ENCODE data around the gene CDH23. TPM values are rescaled to one million over a fixed set of nuclear protein-coding genes. Genes with fewer than 3 reads are reported as not detected.

CDH23 gene
- total and polyA plus RNA-seq, 10 of the 15 experiments (the other 5 are each of a cell fraction or from before 2014, with no cell fraction given) = 0.09 to 0.40 (median 0.15) TPM; not detected in 1

DNA sequence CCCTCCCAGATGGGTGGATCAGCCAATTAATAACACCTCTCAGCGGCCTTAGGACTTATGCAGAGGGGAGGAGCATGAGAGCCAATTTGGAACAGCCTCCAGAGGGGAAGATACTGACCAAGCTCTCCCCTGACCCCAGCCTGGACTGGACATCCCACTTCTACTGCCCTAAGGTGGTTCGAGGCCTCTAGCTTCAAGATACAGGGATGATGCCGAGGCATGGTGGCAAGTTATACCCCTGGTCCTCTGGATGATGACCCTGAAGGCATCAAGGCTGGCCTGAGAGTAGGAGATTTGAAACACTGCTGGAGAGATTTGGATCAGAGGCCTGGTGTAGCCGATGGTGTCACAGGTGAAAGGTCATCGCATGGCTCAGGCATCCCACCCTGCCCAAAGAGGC is 3.2 kb downstream of the CDH23 start:
- ChIA-PET POLR2A (no interaction called here), RAD21 (ENCODE audit: unreplicated experiment) (interaction anchor here (1.2 to 1.4 kb wide), 2 partner anchors 80 to 81 kb away, joined by 3 to 5 read pairs; partner anchors contain the start of gene SLC29A3), SMC1A (ENCODE audit: uncharacterized antibody, unreplicated experiment) (no interaction called here), CTCF (interaction anchor here (0.8 to 3.6 kb wide), 3 partner anchors 23 to 374 kb away, joined by 3 to 13 read pairs (median 4); partner anchors contain the start of gene SLC29A3)
- ATAC-seq = no peak
- no peak overlapping the region for H2AFZ ChIP-seq (ENCODE audit: control insufficient read depth, low read depth, low read length)
- H3K9me3 ChIP-seq (replicated peaks; ENCODE audit: control insufficient read depth, insufficient read depth, low read length) = no peaks in the 10 kb centered on the region
- no peaks in the 10 kb centered on the region for H3K79me2 ChIP-seq (ENCODE audit: control insufficient read depth, insufficient read depth, low read length)
- H3K36me3 ChIP-seq (ENCODE audit: control insufficient read depth in 2 of 2, insufficient read depth in 2 of 2, low read length in 1 of 2) = no peaks in the 10 kb centered on the region
- peaks cover 20 to 21% of the 10 kb centered on the region in 2 experiments for H3K27me3 ChIP-seq (replicated peaks in 1 of 2; ENCODE audit: control insufficient read depth in 2 of 2, insufficient read depth in 2 of 2, low read length in 1 of 2)
- no peak overlapping the region for H3K4me2 ChIP-seq (ENCODE audit: control insufficient read depth, insufficient read depth)
- no peak for DNase-seq (ENCODE audit: low read depth, low spot score)
- no peaks in the 10 kb centered on the region for H4K20me1 ChIP-seq (ENCODE audit: control insufficient read depth, insufficient read depth)
- no peak overlapping the region for H3K27ac ChIP-seq (ENCODE audit: control insufficient read depth, insufficient read depth)
- in situ Hi-C loops (cut with MboI) = no loop called here
- intact Hi-C loops (cut with micrococcal nuclease; ENCODE audit: unreplicated experiment) = no loop called here
- FAIRE-seq = no peak
- TF ChIP-seq ATF2 (IDR thresholded peaks at IDR 0.05; ENCODE audit: low read length) (no peak), CHD1 (IDR thresholded peaks at IDR 0.05; ENCODE audit: low read depth, low read length) (no peak), EP300 (IDR thresholded peaks at IDR 0.05; ENCODE audit: borderline replicate concordance in 1 of 2, control insufficient read depth in 1 of 2, low read depth in 2 of 2, low read length in 2 of 2) (no peak), E2F4 (IDR thresholded peaks at IDR 0.05; ENCODE audit: low read depth, low read length) (no peak), PAX5 (IDR thresholded peaks at IDR 0.05; ENCODE audit: borderline replicate concordance, low read depth, low read length) (no peak), E4F1 (IDR thresholded peaks at IDR 0.05; ENCODE audit: borderline replicate concordance, partially characterized antibody) (no peak), HDGF (IDR thresholded peaks at IDR 0.05) (no peak), MEF2B (IDR thresholded peaks at IDR 0.05; ENCODE audit: partially characterized antibody, poor library complexity, severe bottlenecking) (no peak), ETV6 (conservative IDR thresholded peaks at IDR 0.05 in 1 of 2, IDR thresholded peaks at IDR 0.05 in 1 of 2; ENCODE audit: borderline replicate concordance in 1 of 2, low read depth in 1 of 2) (no peak), CBFB (IDR thresholded peaks at IDR 0.05; ENCODE audit: low read depth) (no peak), GATAD2B (conservative IDR thresholded peaks at IDR 0.05; ENCODE audit: low read depth) (no peak), YY1 (IDR thresholded peaks at IDR 0.05; ENCODE audit: low read depth, low read length) (no peak), NR2C1 (IDR thresholded peaks at IDR 0.05) (no peak), SUPT20H (IDR thresholded peaks at IDR 0.05; ENCODE audit: borderline replicate concordance, control insufficient read depth, low read depth, low read length) (no peak), CREB1 (IDR thresholded peaks at IDR 0.05; ENCODE audit: low read depth) (no peak), NRF1 (conservative IDR thresholded peaks at IDR 0.05; ENCODE audit: low read depth, low read length) (no peak), PML (IDR thresholded peaks at IDR 0.05; ENCODE audit: low read length) (no peak), RFX5 (IDR thresholded peaks at IDR 0.05; ENCODE audit: low read depth, low read length) (no peak)
- TF ChIP-seq, protein P1, sequence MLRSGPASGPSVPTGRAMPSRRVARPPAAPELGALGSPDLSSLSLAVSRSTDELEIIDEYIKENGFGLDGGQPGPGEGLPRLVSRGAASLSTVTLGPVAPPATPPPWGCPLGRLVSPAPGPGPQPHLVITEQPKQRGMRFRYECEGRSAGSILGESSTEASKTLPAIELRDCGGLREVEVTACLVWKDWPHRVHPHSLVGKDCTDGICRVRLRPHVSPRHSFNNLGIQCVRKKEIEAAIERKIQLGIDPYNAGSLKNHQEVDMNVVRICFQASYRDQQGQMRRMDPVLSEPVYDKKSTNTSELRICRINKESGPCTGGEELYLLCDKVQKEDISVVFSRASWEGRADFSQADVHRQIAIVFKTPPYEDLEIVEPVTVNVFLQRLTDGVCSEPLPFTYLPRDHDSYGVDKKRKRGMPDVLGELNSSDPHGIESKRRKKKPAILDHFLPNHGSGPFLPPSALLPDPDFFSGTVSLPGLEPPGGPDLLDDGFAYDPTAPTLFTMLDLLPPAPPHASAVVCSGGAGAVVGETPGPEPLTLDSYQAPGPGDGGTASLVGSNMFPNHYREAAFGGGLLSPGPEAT (IDR thresholded peaks at IDR 0.05; ENCODE audit: low read depth) = no peak
- BruUV-seq (replicated peaks) = no TSS peak
- 34% methylated on average over 5 of the region's 5 CpGs for WGBS (ENCODE audit: insufficient coverage, insufficient replicate concordance, low lambda C conversion rate, missing lambda C conversion rate)
- no peak overlapping the region for H3K4me3 ChIP-seq
- H3K4me1 ChIP-seq (ENCODE audit: control insufficient read depth, insufficient read depth, low read length) = no peaks in the 10 kb centered on the region
- no peak overlapping the region for H3K9ac ChIP-seq (ENCODE audit: control insufficient read depth, insufficient read depth, low read length)

Measured in GM12878 (cell line).